ENCODE data around the gene FRMD4A.
"Not testable (repeated sequence)": the region's sequence is repeated elsewhere in the genome, so short reads cannot be mapped to it uniquely, and the experiment has no call there.

FRMD4A gene

GRCh38 chr10:13877154-13877909, 453.4 kb downstream of the FRMD4A start:
- TF ChIP-seq ZNF274 (IDR thresholded peaks at IDR 0.05; ENCODE audit: low read depth, low read length) = no peak
- H3K4me3 ChIP-seq (ENCODE audit: low read length) = no peak overlapping the region

GRCh38 chr10:13873196-13873595, 457.5 kb downstream of the FRMD4A start:
- no peak overlapping the region for H3K4me3 ChIP-seq (ENCODE audit: low read length)
- TF ChIP-seq ZNF274 (IDR thresholded peaks at IDR 0.05; ENCODE audit: low read depth, low read length) = no peak

GRCh38 chr10:13872411-13872810, 458.3 kb downstream of the FRMD4A start:
- TF ChIP-seq ZNF274 (IDR thresholded peaks at IDR 0.05; ENCODE audit: low read depth, low read length) = no peak
- no peak overlapping the region for H3K4me3 ChIP-seq (ENCODE audit: low read length)

GRCh38 chr10:13871776-13872175, 458.9 kb downstream of the FRMD4A start:
- no peak overlapping the region for H3K4me3 ChIP-seq (ENCODE audit: low read length)
- no peak for TF ChIP-seq ZNF274 (IDR thresholded peaks at IDR 0.05; ENCODE audit: low read depth, low read length)

GRCh38 chr10:13871011-13871410, 459.7 kb downstream of the FRMD4A start:
- TF ChIP-seq ZNF274 (IDR thresholded peaks at IDR 0.05; ENCODE audit: low read depth, low read length) = no peak
- no peak overlapping the region for H3K4me3 ChIP-seq (ENCODE audit: low read length)

- TF ChIP-seq ZNF274 (IDR thresholded peaks at IDR 0.05; ENCODE audit: low read depth, low read length) = no peak
- no peak overlapping the region for H3K4me3 ChIP-seq (ENCODE audit: low read length)
These were observed 461.4 kb downstream of the FRMD4A start for GRCh38 chr10:13869295-13869664.

- TF ChIP-seq ZNF274 (IDR thresholded peaks at IDR 0.05; ENCODE audit: low read depth, low read length) = no peak
- no peak overlapping the region for H3K4me3 ChIP-seq (ENCODE audit: low read length)
These were observed 462.0 kb downstream of the FRMD4A start for GRCh38 chr10:13868528-13869294.

GRCh38 chr10:13867822-13868221, 462.9 kb downstream of the FRMD4A start:
- no peak overlapping the region for H3K4me3 ChIP-seq (ENCODE audit: low read length)
- no peak for TF ChIP-seq ZNF274 (IDR thresholded peaks at IDR 0.05; ENCODE audit: low read depth, low read length)

- no peak overlapping the region for H3K4me3 ChIP-seq (ENCODE audit: low read length)
- no peak for TF ChIP-seq ZNF274 (IDR thresholded peaks at IDR 0.05; ENCODE audit: low read depth, low read length)
These were observed 464.8 kb downstream of the FRMD4A start for GRCh38 chr10:13865758-13866491.

- H3K4me3 ChIP-seq (ENCODE audit: low read length) = not testable (repeated sequence)
These were observed 465.5 kb downstream of the FRMD4A start for GRCh38 chr10:13865220-13865619.

- H3K4me3 ChIP-seq (ENCODE audit: low read length) = no peak overlapping the region
- TF ChIP-seq ZNF274 (IDR thresholded peaks at IDR 0.05; ENCODE audit: low read depth, low read length) = no peak
These were observed 468.0 kb downstream of the FRMD4A start for GRCh38 chr10:13862546-13863233.

GRCh38 chr10:13860886-13861285, 469.8 kb downstream of the FRMD4A start:
- no peak for TF ChIP-seq ZNF274 (IDR thresholded peaks at IDR 0.05; ENCODE audit: low read depth, low read length)

GRCh38 chr10:13859979-13860654, 470.6 kb downstream of the FRMD4A start:
- no peak for TF ChIP-seq ZNF274 (IDR thresholded peaks at IDR 0.05; ENCODE audit: low read depth, low read length)
- no peak overlapping the region for H3K4me3 ChIP-seq (ENCODE audit: low read length)

More at GRCh38 chr10:13860886-13861285, 469.8 kb downstream of the FRMD4A start:
- no peak overlapping the region for H3K4me3 ChIP-seq (ENCODE audit: low read length)

- no peak for TF ChIP-seq ZNF274 (IDR thresholded peaks at IDR 0.05; ENCODE audit: low read depth, low read length)
- no peak overlapping the region for H3K4me3 ChIP-seq (ENCODE audit: low read length)
These were observed 472.0 kb downstream of the FRMD4A start for GRCh38 chr10:13858709-13859108.

Measured in GM08714 (cell line).